ENCODE results near the gene SPHK1. TPM values are rescaled to one million over a fixed set of nuclear protein-coding genes. Genes with fewer than 3 reads are reported as not detected.

SPHK1 gene
- total RNA-seq, 1 donor from 2014 or later, result 0.93 TPM

DNA sequence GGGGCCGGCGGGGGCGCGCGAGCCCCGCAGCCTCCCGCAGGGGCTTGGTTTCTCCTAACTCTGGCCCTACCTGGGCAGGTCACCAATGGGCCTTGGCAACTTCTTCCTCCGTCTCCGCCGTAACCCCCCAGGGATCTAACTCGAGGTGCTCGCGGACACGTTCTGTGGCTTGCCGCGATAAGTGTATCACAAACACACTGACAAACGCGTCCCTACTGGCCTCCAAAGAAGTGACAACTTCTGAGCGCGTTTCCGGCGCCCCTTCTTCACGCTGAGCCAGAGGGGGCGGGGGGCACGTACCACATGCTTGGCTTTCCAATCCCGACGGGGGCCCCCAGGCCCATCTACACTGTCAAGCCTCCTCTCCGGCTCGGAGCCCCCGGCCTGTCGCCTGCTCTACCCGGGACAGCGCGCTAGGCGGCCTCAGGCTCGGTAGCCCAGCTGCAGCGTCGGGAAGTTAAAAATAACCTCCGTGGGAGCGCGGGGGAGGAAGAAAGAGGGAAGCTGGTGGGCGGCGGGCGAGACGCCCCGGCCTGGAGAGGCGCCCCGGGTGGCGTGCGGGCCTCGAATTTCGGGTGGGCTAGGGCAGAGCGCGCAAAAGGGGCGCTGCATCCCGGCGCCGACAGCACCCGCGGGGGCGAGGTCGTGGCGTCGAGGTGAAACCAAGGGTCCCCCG lies 725 bp upstream of the SPHK1 start:
- DNase-seq (ENCODE audit: low spot score) (no peak), ATAC-seq (peak; percentile 36)

DNA sequence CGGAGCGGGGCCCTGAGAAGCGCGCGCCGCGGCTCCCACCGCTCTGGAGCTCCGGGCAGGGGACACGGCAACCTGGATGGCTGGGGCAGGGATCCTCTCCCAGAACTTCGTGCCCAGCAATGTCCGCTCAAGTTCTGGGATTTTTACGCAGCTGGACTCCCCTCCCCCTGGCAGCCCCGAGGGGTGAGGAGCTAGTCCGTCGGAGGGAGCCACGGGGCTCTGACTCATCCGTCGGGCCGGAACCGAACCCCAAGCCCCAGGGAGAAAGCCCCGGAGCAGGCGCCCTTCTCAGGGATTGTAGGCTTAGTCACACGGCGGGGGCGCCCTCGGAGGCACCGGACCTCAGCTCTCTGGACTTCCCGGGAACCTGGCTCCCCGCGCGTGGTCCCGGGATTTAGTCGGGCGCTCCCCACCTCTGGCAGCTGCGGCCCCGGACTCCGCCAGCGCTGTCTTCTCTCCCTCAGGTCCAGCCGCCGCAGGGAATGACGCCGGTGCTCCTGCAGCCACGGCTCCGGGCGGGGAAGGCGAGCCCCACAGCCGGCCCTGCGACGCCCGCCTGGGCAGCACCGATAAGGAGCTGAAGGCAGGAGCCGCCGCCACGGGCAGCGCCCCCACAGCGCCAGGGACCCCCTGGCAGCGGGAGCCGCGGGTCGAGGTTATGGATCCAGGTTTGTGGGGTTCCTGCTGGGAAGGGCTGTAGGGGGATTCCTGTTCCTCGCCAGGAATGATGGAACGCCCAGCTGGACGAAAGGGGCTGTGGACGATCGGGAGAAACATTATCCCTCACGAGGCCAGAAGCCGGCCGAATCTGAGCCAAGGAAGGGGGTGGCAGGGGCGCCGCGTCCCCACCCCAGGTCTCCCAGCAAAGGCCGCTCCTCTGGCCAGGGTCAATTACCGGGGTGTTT lies 830 bp downstream of the SPHK1 start:
- DNase-seq (ENCODE audit: low spot score) (no peak), ATAC-seq (peak; percentile 7)

DNA sequence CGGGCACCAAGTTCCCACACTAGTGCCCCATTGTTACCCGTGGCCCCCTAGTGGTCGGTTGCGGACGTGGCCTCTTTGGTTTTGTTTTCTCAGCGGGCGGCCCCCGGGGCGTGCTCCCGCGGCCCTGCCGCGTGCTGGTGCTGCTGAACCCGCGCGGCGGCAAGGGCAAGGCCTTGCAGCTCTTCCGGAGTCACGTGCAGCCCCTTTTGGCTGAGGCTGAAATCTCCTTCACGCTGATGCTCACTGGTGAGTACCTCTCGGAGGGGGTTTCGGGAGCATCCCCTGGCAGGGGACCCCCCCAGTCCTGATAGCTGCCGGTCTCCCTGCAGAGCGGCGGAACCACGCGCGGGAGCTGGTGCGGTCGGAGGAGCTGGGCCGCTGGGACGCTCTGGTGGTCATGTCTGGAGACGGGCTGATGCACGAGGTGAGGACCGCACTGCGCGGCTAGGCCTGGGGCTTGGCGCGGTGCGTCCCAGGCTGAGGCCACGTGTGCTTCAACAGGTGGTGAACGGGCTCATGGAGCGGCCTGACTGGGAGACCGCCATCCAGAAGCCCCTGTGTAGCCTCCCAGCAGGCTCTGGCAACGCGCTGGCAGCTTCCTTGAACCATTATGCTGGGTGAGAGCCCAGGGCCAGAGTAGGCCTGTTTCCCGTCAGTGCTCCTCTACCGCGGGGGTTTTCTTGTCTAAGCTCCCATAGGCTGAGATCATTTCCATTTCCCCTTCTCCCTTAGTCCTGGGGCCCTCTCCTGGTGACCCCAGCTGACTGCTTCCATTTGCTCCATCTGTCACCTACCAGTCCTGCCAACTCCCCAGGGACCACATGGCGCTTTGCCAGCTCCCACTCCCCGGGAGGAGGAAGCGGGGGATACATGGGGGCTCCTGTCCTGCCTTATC lies 1.7 kb downstream of the SPHK1 start:
- ATAC-seq, result peak; percentile 64

DNA sequence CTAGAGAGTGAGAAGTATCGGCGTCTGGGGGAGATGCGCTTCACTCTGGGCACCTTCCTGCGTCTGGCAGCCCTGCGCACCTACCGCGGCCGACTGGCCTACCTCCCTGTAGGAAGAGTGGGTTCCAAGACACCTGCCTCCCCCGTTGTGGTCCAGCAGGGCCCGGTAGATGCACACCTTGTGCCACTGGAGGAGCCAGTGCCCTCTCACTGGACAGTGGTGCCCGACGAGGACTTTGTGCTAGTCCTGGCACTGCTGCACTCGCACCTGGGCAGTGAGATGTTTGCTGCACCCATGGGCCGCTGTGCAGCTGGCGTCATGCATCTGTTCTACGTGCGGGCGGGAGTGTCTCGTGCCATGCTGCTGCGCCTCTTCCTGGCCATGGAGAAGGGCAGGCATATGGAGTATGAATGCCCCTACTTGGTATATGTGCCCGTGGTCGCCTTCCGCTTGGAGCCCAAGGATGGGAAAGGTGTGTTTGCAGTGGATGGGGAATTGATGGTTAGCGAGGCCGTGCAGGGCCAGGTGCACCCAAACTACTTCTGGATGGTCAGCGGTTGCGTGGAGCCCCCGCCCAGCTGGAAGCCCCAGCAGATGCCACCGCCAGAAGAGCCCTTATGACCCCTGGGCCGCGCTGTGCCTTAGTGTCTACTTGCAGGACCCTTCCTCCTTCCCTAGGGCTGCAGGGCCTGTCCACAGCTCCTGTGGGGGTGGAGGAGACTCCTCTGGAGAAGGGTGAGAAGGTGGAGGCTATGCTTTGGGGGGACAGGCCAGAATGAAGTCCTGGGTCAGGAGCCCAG lies 2.8 kb downstream of the SPHK1 start:
- ATAC-seq (no peak), DNase-seq (ENCODE audit: low spot score) (no peak)

More for the DNA sequence above, 1.7 kb downstream of the SPHK1 start:
- peak; percentile 78 for DNase-seq (ENCODE audit: low spot score)

DNA sequence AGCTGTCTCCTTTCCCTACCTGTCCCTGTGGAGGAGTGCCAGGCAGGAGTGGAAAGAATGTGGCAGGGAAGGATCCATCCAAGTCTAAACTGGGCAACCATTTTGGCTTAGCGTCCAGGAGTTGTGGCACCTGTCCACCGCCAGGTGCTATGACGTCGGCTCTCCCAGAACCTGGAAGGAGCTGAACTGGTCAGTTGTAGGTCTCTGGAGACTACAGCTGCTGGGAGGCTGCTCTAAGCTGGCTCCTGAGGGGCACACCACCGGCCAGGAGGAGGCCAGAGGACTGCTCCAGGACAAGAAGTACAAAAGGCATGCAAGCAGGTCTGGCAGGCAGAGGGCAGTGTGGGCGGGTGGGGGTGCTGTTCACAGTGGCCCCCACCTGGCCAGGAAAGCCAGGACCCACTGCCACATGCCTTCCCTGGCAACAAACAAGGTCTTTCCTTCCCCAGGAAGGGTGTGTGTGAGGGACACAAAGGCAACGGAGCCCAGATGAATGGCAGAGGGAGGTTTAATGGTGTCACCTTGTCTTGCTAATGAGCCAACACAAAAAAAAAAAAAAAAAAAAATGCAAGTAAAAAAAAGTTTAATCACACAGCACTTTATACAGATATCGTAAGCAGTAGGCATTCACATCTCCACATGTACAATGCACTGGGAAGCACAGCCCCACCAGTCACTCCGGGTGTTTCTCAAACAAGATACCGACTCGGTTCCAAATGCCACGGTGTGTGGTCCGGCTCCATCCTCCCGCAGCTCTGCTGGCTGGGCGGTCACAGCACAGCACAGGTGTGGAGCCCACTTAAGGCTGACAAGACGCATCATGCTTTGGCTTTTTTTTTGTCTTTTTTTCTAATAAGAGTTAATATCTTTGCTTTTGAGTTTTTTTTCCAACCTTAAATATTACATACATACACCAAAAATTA lies 4.8 kb downstream of the SPHK1 start:
- DNase-seq (ENCODE audit: low spot score) (no peak), ATAC-seq (no peak)

DNA sequence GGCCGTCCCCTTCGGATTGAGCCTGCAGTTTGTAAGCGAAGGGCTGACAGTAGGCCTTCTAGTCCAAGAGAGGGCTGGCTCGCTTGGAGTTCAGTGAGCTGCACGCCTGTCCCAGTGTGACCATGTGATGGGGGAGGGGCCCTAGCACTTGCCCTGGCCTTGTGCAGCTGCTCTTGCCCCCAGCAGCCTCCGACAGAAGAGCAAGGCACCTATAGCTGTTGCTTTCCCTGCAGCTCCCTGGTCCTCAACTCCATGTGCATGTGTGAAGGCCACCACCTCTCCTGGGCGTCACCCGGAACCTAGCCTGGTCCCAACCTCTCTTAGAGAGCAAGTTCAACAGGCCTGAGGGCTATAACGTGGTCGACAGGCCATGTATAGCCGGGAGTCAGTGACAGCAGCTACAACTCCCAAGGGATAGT lies 5.6 kb downstream of the SPHK1 start:
- DNase-seq (ENCODE audit: low spot score) (no peak), ATAC-seq (no peak)

DNA sequence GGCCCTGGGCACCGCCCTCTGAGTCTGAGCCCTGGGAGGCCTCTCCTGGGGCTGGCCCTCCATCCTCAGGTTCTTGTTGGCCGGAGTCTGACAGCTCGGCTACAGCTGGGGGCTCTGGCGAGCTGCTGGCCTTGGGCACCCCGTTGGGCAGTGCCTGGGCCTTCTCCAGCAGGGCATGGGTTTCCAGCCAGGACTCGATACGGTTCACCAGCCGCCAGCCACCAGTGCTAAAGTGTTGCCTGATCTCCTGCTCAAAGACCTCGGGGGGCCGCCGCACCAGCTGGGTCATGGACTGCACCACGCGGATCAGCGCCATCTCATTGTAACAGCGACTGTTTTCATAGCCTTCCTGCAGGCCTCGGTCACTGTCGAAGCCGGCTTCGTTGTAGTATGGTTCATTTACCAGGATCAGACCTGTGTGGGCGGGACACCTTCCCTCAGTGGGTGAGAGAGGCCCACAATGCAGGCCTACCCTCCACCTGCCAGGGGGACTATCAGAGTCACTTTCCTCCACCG lies 6.8 kb downstream of the SPHK1 start:
- ATAC-seq (no peak), DNase-seq (ENCODE audit: low spot score) (no peak)

DNA sequence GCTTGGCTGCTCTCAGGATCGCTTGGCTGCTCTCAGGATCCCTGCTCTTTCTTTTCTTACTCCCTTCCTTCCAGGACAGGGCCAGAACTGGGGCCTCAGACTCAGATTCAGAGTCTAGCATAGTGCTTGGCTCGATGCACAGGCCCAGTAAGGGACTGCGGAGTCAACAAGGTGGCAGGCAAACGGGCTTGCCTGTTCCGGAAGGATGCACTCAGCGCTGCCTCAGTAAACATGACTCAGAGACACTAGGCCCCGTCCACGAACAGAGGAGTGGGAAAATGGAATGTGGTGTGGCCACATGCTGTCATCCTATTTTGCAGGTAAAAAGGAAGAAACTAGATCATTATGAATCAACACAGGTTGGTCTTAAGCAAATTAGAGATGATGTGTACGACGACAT lies 9.8 kb downstream of the SPHK1 start:
- DNase-seq (ENCODE audit: low spot score) (no peak), ATAC-seq (no peak)

DNA sequence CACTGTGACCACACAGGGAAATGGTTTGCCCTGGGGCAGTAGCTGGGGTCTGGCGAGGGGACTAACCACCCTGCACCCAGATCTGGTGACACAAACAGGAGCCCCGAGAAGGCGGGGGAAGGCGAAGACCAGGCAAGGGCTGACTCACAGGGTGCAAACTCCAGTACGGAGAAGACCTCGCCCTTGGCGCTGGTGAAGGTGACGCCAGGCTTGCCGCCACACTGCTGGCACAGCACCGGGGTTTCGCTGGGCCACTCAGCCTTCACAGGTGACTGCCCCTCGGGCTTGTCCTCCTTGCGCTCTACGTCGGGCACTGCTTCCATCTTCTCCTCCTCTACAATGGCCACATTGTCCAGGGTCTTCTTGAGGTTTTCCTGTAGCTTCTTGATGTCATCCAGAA lies 11.6 kb downstream of the SPHK1 start:
- no peak for ATAC-seq

DNA sequence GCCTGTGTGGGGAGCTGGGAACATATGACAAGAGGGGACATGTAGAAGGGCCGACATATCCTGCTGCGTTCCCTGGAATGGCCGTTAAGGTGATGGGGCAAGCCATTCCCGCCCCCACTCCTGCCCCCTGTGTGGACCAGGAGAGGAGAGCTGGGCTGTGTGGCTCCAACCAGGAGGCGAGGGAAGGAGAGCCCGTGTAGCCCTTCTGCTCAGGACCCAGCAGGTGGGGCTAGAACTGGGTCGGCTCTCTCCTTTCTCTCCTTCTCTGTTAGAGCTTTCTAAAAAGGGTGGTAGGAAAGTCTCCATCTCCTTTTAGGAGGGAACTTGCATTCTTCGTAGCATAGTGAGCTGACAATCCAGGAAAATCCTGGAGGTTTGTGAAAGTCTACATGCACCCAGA lies 12.8 kb downstream of the SPHK1 start:
- DNase-seq (ENCODE audit: low spot score), result no peak
- ATAC-seq, result no peak

More for the DNA sequence above, 11.6 kb downstream of the SPHK1 start:
- DNase-seq (ENCODE audit: low spot score), result no peak

DNA sequence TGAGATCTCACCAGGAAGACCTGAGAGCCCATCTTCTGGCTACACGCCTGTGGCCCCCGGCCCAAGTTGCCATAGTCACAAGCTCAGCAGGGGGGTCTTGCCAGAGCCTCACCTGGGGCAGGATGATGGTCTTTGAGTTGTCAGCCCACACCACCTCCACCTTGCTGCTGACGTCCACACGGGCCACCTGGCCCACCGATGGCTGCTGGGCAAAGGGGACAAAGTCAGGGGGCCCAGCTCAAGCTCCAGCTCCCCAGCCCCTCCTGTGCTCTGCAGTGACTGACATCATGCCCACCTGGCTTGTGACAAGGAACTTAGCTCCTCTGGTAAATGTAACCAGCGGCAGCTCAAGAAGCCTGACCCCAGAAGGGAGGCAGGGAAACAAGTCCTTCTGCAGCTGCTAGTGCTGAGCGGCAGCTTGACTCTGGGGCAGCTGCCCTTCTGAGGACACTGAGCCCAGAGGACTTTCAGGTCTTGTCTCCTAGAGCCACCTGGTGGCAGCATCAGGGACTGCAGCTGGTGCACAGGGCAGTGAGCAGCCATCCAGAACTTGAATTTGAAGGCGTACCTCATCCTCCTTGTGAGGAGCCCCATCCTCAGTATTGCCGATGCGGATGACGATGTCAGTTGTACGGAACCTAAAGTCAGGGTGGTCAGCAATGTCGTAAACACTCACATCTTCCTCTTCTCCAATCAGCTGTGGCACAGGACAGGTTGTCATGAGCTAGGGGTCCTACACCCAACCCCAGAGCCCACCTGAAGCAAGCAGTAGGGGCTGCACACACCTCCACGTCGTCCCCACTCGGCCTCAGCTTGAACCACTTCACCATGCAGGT lies 13.5 kb downstream of the SPHK1 start:
- ATAC-seq (peak; percentile 94), DNase-seq (ENCODE audit: low spot score) (peak; percentile 83)

DNA sequence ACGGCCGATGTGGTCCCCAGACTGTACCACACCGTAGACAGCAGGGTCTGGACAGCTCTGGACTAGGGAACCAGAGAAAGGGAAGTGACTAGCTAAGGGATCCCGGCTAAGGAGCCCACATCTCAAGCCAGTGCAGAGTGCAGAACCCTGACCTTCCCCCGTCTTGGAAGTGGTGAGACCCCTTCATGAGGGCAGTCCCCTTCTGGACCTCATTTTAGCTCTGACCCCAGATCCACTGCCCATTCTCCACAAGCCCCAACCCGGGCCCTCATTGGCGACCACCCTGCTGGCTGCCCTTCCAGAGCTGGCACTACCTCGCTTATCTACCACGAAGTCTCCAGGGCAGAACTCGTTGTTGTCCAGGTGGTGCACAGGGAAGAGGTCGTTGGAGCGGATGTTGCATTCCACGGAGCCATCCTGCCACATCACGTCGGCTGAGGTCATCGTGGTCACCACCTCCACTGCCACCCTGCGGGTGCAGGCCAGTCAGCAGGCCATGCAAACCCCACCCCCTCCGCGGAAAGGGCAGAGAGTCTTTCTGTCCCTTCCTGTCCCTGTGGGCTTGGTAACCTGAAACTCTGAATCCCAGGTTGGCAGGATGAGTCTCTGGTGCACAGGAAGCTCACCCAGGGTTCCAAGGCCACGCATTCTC lies 14.2 kb downstream of the SPHK1 start:
- peak; percentile 39 for ATAC-seq
- no peak for DNase-seq (ENCODE audit: low spot score)

DNA sequence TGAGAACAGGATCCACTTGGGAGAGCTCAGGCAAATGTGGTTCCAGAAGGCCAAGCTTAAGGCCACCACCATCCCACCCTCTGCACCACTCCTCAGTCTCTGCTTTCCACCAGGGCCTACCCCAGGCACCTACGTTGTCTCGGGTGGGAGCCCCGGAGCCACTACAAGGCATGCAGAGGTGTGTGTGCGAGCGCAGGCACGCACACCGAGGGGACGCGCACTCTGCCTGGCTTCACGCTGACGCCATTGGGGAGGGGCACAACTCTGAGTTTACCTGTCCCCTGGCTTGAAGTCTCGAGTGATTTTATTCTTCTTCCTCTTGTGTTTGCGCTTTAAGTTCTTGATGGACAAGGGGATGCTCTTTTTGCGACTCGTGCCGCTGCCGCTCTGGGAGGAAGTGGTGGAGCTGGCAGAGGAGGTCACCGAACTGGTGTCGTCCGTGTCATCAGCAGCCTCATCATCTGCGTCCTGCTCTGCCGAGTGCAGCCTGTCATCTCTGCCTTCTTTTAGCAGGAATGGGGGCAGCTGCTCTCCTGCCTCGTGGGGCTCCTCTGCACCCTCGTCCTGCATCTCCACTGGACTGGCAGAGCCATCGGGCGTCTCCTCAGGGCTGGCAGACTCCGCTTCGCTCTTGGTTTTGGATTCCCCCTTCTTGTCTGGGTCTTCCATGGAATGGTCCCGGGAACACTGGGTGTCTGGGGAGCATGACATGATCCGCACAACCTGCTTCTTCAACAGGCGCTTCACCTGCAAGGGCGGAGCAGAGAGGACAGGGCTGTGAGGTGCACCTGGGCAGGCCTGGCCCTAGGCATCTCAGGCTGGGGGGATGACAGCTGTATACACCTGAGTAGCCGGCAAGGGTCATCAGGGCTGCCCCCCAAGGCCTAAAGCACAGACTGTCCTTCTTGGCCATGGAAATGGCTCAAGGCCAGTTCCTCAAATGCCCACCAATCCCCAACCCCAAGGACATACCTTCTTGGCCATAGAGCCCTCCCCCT lies 15.1 kb downstream of the SPHK1 start:
- no peak for DNase-seq (ENCODE audit: low spot score)
- ATAC-seq, result no peak

DNA sequence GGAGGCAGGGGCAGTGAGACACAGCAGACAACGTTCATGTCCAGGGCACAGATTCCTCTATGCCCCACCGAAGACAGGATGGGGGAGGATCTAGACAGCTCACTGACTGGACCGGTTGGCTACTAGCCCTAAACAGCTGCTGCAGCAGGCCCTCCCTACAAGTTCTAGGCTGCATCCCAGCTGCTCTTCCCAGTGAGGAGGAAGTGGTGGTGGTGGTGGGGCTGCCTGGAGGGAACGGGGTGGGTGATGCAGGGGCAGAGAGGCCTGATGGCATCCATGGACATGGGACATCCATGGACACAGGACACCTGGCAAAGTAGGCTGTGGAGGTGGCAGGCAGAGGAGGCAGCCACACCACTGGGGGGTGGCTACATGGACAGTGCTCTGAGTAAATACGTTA lies 18.3 kb downstream of the SPHK1 start:
- no peak for DNase-seq (ENCODE audit: low spot score)
- no peak for ATAC-seq

DNA sequence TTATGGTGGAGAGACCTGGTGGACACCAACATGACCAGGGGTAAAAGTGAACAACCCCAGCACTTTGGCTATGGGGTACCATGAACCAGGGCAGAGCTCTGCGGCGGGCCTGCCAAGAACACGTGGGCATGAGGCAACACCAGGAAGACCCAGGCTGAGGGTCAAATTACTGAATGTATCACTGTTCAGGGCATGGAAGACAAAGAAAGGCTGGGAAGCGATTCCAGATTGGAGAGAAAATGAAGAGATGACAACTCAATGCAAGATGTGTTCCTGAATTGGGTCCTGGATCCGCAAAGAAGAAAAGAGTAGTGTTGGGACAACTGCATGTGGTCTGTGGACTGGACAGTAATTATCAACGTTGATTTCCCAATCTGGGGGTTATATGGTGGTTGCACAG lies 19.8 kb downstream of the SPHK1 start:
- DNase-seq (ENCODE audit: low spot score), result no peak
- no peak for ATAC-seq

DNA sequence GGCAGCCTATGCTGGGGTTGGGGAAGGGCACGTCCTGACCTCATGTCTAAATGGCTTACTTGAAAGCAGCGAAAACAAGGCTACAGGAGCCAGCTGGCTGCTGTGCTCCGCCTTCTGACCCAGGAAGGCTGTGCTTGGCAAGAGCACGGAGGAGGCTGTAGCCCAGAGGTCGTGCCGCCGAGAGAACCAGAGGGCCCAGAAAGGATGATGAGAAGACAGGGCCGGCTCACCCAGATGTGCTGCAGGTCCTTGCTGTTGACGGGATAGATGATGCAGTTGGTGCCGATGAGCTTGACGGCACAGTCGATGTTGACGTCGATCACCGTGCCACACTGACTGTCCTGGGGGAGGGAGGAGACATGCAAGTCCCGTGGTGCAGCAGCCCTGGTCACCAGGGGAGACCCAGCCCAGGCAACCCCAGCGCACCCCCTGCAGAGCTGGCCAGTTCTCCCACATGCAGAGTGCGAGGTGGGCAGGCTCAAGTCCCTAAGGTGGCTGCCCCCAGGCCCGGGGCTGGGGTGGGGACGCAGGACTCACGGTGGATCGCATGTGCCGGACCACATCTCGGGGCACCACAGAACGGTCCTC lies 20.7 kb downstream of the SPHK1 start:
- DNase-seq (ENCODE audit: low spot score) (no peak), ATAC-seq (no peak)

All from left lobe of liver (tissue), 2 donors.